SK-N-MC (cell line): ENCODE measurements around the gene VPS54.

Experiments used
- EZH2 ChIP-seq: fragments of 200-600 bp; sonication (generic); IDR thresholded peaks from one replicate; pipeline ENCODE4 v1.6.1; 2017; ENCODE audit warnings: antibody characterized with exemption
- FOXP2 ChIP-seq: optimal IDR thresholded peaks from 2 replicates; pipeline ENCODE3; 2011; ENCODE audit warnings: mild to moderate bottlenecking, moderate library complexity; ENCODE audit not compliant: insufficient read depth; ENCODE audit errors: extremely low read length, control extremely low read depth
- POLR2AphosphoS5 ChIP-seq: IDR thresholded peaks from 2 replicates; pipeline ENCODE4 v1.6.1; 2012; ENCODE audit warnings: mild to moderate bottlenecking, low read depth, low read length, borderline replicate concordance

DNA sequence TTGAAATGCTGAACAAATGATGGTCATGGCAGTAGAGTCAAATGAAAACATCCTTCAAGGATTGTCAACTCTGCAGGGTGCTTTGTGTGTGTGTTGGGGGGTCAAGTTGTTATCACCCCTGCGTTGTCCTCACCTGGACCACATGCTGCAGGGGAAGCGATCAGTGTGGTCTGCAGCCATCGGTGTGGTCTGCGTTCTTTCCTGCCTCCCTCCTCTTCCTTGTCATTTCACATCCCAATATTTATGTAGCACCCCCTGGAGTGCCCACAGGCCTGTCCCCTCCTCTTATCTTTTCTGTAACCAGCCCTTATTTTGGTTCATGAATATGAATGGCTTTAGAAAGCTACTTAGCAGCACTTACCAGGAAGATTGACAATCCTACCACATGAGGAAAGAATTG, 138.6 kb downstream of the VPS54 start:
- TF ChIP-seq POLR2AphosphoS5 (no peak), EZH2 (no peak), FOXP2 (no peak)
